H1 (cell line): ENCODE results near the gene ARSI. TPM values are rescaled to one million over a fixed set of nuclear protein-coding genes. Genes with fewer than 3 reads are reported as not detected.

ENCODE experiments used
- CTCF ChIA-PET: fragments of 300-600 bp; sonication (Branson Sonifier 250); formaldehyde crosslinking; loops from one replicate; lab custom pipeline; 2021; ENCODE audit not compliant: partially characterized antibody; lab: Charles Lee
- POLR2A ChIA-PET: fragments of 300-600 bp; sonication (Branson Sonifier 250); formaldehyde crosslinking; loops from one replicate; lab custom pipeline; 2021; ENCODE audit warnings: inconsistent platforms; ENCODE audit not compliant: partially characterized antibody; lab: Charles Lee
- DNase-seq, 2 experiments: peaks; one replicate each; pipeline versions ENCODE4 v3.0.0 to v3.0.0-alpha.2; 2010 to 2022; ENCODE audit warnings: low spot score in 2 of 2, low read depth in 1 of 2, mixed read lengths in 1 of 2
- FAIRE-seq: peaks from 2 replicates; lab custom pipeline; 2011; peaks lifted over from hg19 to GRCh38; lab: Jason Lieb, UNC
- H2AFZ ChIP-seq: 2 replicates; pipeline ENCODE4 v1.8.1; 2012; ENCODE audit warnings: low read length, inconsistent platforms
- H2AK5ac ChIP-seq: 2 replicates; pipeline ENCODE4 v1.6.1; 2013; ENCODE audit warnings: low read depth, low read length
- H2BK120ac ChIP-seq: replicated peaks from 2 replicates; pipeline ENCODE3; 2013; ENCODE audit warnings: low read depth, low read length, inconsistent platforms
- H2BK12ac ChIP-seq: 2 replicates; pipeline ENCODE4 v1.6.1; 2013; ENCODE audit warnings: low read depth, low read length
- H2BK15ac ChIP-seq: 2 replicates; pipeline ENCODE4 v1.6.1; 2013; ENCODE audit warnings: low read length
- H2BK20ac ChIP-seq: 2 replicates; pipeline ENCODE4 v1.6.1; 2013; ENCODE audit warnings: low read length
- H2BK5ac ChIP-seq: 2 replicates; pipeline ENCODE4 v1.6.1; 2013; ENCODE audit warnings: low read depth, low read length
- H3K14ac ChIP-seq: 2 replicates; pipeline ENCODE4 v1.6.1; 2013; ENCODE audit warnings: inconsistent platforms; ENCODE audit not compliant: insufficient read length
- H3K18ac ChIP-seq: 2 replicates; pipeline ENCODE4 v1.6.1; 2013; ENCODE audit warnings: low read length; ENCODE audit errors: extremely low read depth
- H3K23ac ChIP-seq: 2 replicates; pipeline ENCODE4 v1.6.1; 2013; ENCODE audit warnings: inconsistent platforms; ENCODE audit not compliant: insufficient read length
- H3K23me2 ChIP-seq: 2 replicates; pipeline ENCODE4 v1.6.1; 2013; ENCODE audit warnings: low read depth, low read length
- H3K27ac ChIP-seq: 2 replicates; pipeline ENCODE4 v1.6.1; 2011; ENCODE audit warnings: low read depth, low read length, inconsistent platforms
- H3K27me3 ChIP-seq, 4 experiments: replicated peaks in 1 of 4; 1 replicate in 1 of 4; 2 replicates in 3 of 4; pipeline versions ENCODE4 v1.6.1 to v1.8.1; 2011 to 2013; ENCODE audit warnings: low read length in 3 of 4, mild to moderate bottlenecking in 3 of 4, inconsistent platforms in 2 of 4, mixed read lengths in 2 of 4, moderate library complexity in 1 of 4; ENCODE audit not compliant: control insufficient read depth in 3 of 4, insufficient read depth in 3 of 4; ENCODE audit errors: extremely low read depth in 1 of 4
- H3K36me3 ChIP-seq, 4 experiments: 2 replicates each; pipeline versions ENCODE4 v1.6.1 to v1.8.1; 2011 to 2013; ENCODE audit warnings: mild to moderate bottlenecking in 4 of 4, low read length in 3 of 4, moderate library complexity in 2 of 4, control low read depth in 1 of 4, inconsistent platforms in 1 of 4; ENCODE audit not compliant: insufficient read depth in 4 of 4, control insufficient read depth in 2 of 4
- H3K4ac ChIP-seq: replicated peaks from 2 replicates; pipeline ENCODE3; 2013; ENCODE audit warnings: low read length, low read depth, mixed read lengths, inconsistent platforms; ENCODE audit not compliant: insufficient read length
- H3K4me1 ChIP-seq, 4 experiments: replicated peaks in 1 of 4; 1 replicate in 1 of 4; 2 replicates in 3 of 4; pipeline versions ENCODE4 v1.6.1 to v1.8.1; 2011 to 2013; ENCODE audit warnings: low read length in 3 of 4, inconsistent platforms in 2 of 4, mixed read lengths in 1 of 4; ENCODE audit not compliant: insufficient read depth in 4 of 4, control insufficient read depth in 3 of 4
- H3K4me2 ChIP-seq, 2 experiments: 2 replicates each; pipeline versions ENCODE4 v1.6.1 to v1.8.1; 2011 to 2013; ENCODE audit warnings: low read depth in 2 of 2, low read length in 2 of 2, control low read depth in 1 of 2, inconsistent platforms in 1 of 2, mild to moderate bottlenecking in 1 of 2; ENCODE audit not compliant: insufficient read depth in 1 of 2
- H3K4me3 ChIP-seq, 4 experiments: fragments of 200-600, 300-600 bp in 1 of 4; sonication (generic), shearing (Covaris generic), sonication (Bioruptor Twin) in 1 of 4; 2 replicates each; pipeline versions ENCODE4 v1.5.1 to v1.8.1; 2011 to 2016; ENCODE audit warnings: low read length in 4 of 4, low read depth in 3 of 4, control low read depth in 2 of 4, inconsistent platforms in 2 of 4, mild to moderate bottlenecking in 2 of 4, mixed read lengths in 1 of 4, moderate library complexity in 1 of 4; ENCODE audit not compliant: insufficient read depth in 2 of 4; ENCODE audit errors: extremely low read depth in 1 of 4
- H3K56ac ChIP-seq: replicated peaks from 2 replicates; pipeline ENCODE3; 2013; ENCODE audit warnings: low read depth, mild to moderate bottlenecking, mixed read lengths, low read length, inconsistent platforms; ENCODE audit not compliant: insufficient read length
- H3K79me1 ChIP-seq: 2 replicates; pipeline ENCODE4 v1.6.1; 2013; ENCODE audit warnings: low read depth, low read length, control low read depth
- H3K79me2 ChIP-seq, 2 experiments: 2 replicates each; pipeline versions ENCODE4 v1.6.1 to v1.8.1; 2012 to 2013; ENCODE audit warnings: low read length in 2 of 2, mild to moderate bottlenecking in 2 of 2, inconsistent platforms in 1 of 2; ENCODE audit not compliant: insufficient read depth in 2 of 2, control insufficient read depth in 1 of 2
- H3K9ac ChIP-seq, 4 experiments: replicated peaks in 1 of 4; 1 replicate in 1 of 4; 2 replicates in 3 of 4; pipeline versions ENCODE4 v1.6.1 to v1.8.1; 2011 to 2013; ENCODE audit warnings: low read depth in 3 of 4, low read length in 3 of 4, control low read depth in 2 of 4, mild to moderate bottlenecking in 2 of 4, moderate library complexity in 2 of 4, inconsistent platforms in 1 of 4; ENCODE audit errors: extremely low read depth in 1 of 4
- H3K9me3 ChIP-seq, 2 experiments: 2 replicates each; pipeline versions ENCODE4 v1.6.1 to v1.8.1; 2012 to 2013; ENCODE audit warnings: mild to moderate bottlenecking in 2 of 2, moderate library complexity in 2 of 2, control low read depth in 1 of 2, inconsistent platforms in 1 of 2, low read depth in 1 of 2, low read length in 1 of 2, mixed read lengths in 1 of 2; ENCODE audit not compliant: insufficient read depth in 2 of 2
- H4K20me1 ChIP-seq, 2 experiments: replicated peaks in 1 of 2; 2 replicates each; pipeline versions ENCODE3 to v1.8.1; 2011 to 2013; ENCODE audit warnings: inconsistent platforms in 2 of 2, low read length in 2 of 2, mild to moderate bottlenecking in 1 of 2; ENCODE audit not compliant: insufficient read depth in 2 of 2, control insufficient read depth in 1 of 2
- H4K5ac ChIP-seq: 2 replicates; pipeline ENCODE4 v1.6.1; 2013; ENCODE audit warnings: low read length, low read depth, mixed read lengths, inconsistent platforms; ENCODE audit not compliant: insufficient read length
- H4K8ac ChIP-seq: 2 replicates; pipeline ENCODE4 v1.8.0; 2013; ENCODE audit warnings: mild to moderate bottlenecking, moderate library complexity, low read length, inconsistent platforms; ENCODE audit not compliant: insufficient read depth; ENCODE audit errors: extremely low read depth
- H4K91ac ChIP-seq: replicated peaks from 2 replicates; pipeline ENCODE3; 2013; ENCODE audit warnings: low read length, mixed read lengths, inconsistent platforms; ENCODE audit not compliant: insufficient read length
- ATF2 ChIP-seq: IDR thresholded peaks from 2 replicates; pipeline ENCODE4 v1.6.1; 2012; ENCODE audit warnings: low read length, inconsistent platforms
- CHD2 ChIP-seq: IDR thresholded peaks from 2 replicates; pipeline ENCODE4 v1.6.1; 2012; ENCODE audit warnings: low read length, improper control_type of control experiment
- RFX5 ChIP-seq: IDR thresholded peaks from 2 replicates; pipeline ENCODE4 v1.6.1; 2011; ENCODE audit warnings: low read depth, low read length, improper control_type of control experiment, borderline replicate concordance
- WGBS, 2 experiments: shearing (Covaris generic) in 1 of 2; methylation state at CpG; one replicate each; pipeline versions ENCODE4 v1.1.6 to v1.1.7; 2013 to 2015; ENCODE audit warnings: low lambda C conversion rate in 2 of 2, mixed read lengths in 2 of 2, inconsistent platforms in 1 of 2, low coverage in 1 of 2, missing lambda C conversion rate in 1 of 2; ENCODE audit not compliant: insufficient replicate concordance in 2 of 2, insufficient coverage in 1 of 2, insufficient read length in 1 of 2; ENCODE audit errors: extremely low coverage in 1 of 2, missing lambda C conversion rate in 1 of 2; 5-methylcytosine and 5-hydroxymethylcytosine counted together
- polyA plus RNA-seq, 7 experiments: library from polyadenylated mRNA; depleted of rRNA in 3 of 7; stranded (reverse) in 5 of 7; unstranded in 2 of 7; fragments of >200 nt in 5 of 7; fragments of 200-250 nt in 2 of 7; gene quantifications; 1 replicate in 5 of 7; 2 replicates in 1 of 7; 4 replicates in 1 of 7; pipeline versions ENCODE4 v1.2.1 to v1.2.3, GENCODE V29; 2011 to 2013; ENCODE audit warnings: missing spikeins in 2 of 7, mixed read lengths in 2 of 7
- total RNA-seq: library from RNA; stranded (reverse); fragmentation: NEBNext Ultra II Directional; extraction: Animal tissue kit (Norgen Biotek cat#: 25700); gene quantifications from 2 replicates; pipeline ENCODE4 v1.2.1, GENCODE V29; 2021

Gene ARSI
- total and polyA plus RNA-seq, 2 of the 8 experiments (the other 6 are each of a cell fraction or from before 2014, with no cell fraction given): 4.5 to 6.7 TPM

GRCh38 chr5:150251504-150251903 lies 51.2 kb downstream of the ARSI start:
- no peak overlapping the region for H2AFZ ChIP-seq
- FAIRE-seq (no peak), DNase-seq (no peak)
- no peak overlapping the region for H2AK5ac ChIP-seq
- H3K56ac ChIP-seq: no peak overlapping the region
- no peaks in the 10 kb centered on the region for H3K36me3 ChIP-seq
- no peak overlapping the region for H3K27ac ChIP-seq
- H3K79me1 ChIP-seq: no peaks in the 10 kb centered on the region
- H2BK120ac ChIP-seq: no peak overlapping the region
- no peaks in the 10 kb centered on the region; a peak in 2 of 7 replicates for H3K27me3 ChIP-seq
- no peak overlapping the region for H3K4me2 ChIP-seq
- no peaks in the 10 kb centered on the region for H3K79me2 ChIP-seq
- no peaks in the 10 kb centered on the region for H3K23me2 ChIP-seq
- H3K4me1 ChIP-seq: peaks cover 0 to 3% (median under 1%) of the 10 kb centered on the region in 4 experiments; a peak in 2 of 7 replicates
- no peak overlapping the region for H3K18ac ChIP-seq
- ChIA-PET POLR2A (no interaction called here), CTCF (interaction anchor here (0.7 to 5.8 kb wide), 14 partner anchors 11 to 282 kb away, joined by 3 to 20 read pairs (median 4); no protein-coding TSS in a partner anchor)
- no peak overlapping the region for H3K23ac ChIP-seq
- no peak overlapping the region for H2BK12ac ChIP-seq
- no peak overlapping the region for H2BK15ac ChIP-seq
- H3K4me3 ChIP-seq: no peak overlapping the region
- no peaks in the 10 kb centered on the region for H4K20me1 ChIP-seq
- no peak overlapping the region for H3K9ac ChIP-seq
- WGBS, 2 experiments: 95% methylated on average over 7 of the region's 7 CpGs; no CpG with 5 or more reads in 1 of the 2 experiments
- H4K91ac ChIP-seq: no peak overlapping the region
- H2BK20ac ChIP-seq: no peak overlapping the region
- no peaks in the 10 kb centered on the region for H3K9me3 ChIP-seq
- H3K14ac ChIP-seq: no peak overlapping the region
- H3K4ac ChIP-seq: no peak overlapping the region
- H2BK5ac ChIP-seq: no peak overlapping the region
- H4K8ac ChIP-seq: no peak overlapping the region
- no peak overlapping the region for H4K5ac ChIP-seq
- TF ChIP-seq ATF2: no peak
- no peak for TF ChIP-seq RFX5
- TF ChIP-seq CHD2: no peak
